Activated T-cell treated with anti-CD3 and anti-CD28 coated beads, Interleukin-2, amount 50 U/mL, for 4 hours (primary cell): ENCODE results near the gene ALDH1A3. TPM values are rescaled to one million over a fixed set of nuclear protein-coding genes. Genes with fewer than 3 reads are reported as not detected.

ENCODE experiments used
- ATAC-seq, 2 donors: fragments of 200-7000 bp; cut with Tn5 transposase; one replicate each; pipeline ENCODE4 v1.10.0; 2021
- DNase-seq: peaks from one replicate; pipeline ENCODE4 v3.0.0-alpha.2; 2020
- H3K27me3 Mint-ChIP-seq: one replicate; pipeline ENCODE4 v1.8.0; 2021; ENCODE audit warnings: low read depth, mixed read lengths
- H3K36me3 Mint-ChIP-seq: one replicate; pipeline ENCODE4 v1.8.0; 2022; ENCODE audit warnings: mixed read lengths; ENCODE audit not compliant: insufficient read depth
- H3K4me1 Mint-ChIP-seq: one replicate; pipeline ENCODE4 v1.8.0; 2021; ENCODE audit warnings: low read depth, mixed read lengths
- H3K4me3 Mint-ChIP-seq: one replicate; pipeline ENCODE4 v1.8.0; 2021; ENCODE audit warnings: mild to moderate bottlenecking, moderate library complexity, mixed read lengths
- H3K9me3 Mint-ChIP-seq: one replicate; pipeline ENCODE4 v1.8.0; 2021; ENCODE audit warnings: mixed read lengths
- total RNA-seq, 3 donors: library from RNA; stranded (reverse); gene quantifications; one replicate each; pipeline ENCODE4 v1.2.1, GENCODE V29; 2021

The ALDH1A3 gene
- total RNA-seq, 3 donors from 2014 or later, result 0.24 to 0.47 (median 0.40) TPM

DNA sequence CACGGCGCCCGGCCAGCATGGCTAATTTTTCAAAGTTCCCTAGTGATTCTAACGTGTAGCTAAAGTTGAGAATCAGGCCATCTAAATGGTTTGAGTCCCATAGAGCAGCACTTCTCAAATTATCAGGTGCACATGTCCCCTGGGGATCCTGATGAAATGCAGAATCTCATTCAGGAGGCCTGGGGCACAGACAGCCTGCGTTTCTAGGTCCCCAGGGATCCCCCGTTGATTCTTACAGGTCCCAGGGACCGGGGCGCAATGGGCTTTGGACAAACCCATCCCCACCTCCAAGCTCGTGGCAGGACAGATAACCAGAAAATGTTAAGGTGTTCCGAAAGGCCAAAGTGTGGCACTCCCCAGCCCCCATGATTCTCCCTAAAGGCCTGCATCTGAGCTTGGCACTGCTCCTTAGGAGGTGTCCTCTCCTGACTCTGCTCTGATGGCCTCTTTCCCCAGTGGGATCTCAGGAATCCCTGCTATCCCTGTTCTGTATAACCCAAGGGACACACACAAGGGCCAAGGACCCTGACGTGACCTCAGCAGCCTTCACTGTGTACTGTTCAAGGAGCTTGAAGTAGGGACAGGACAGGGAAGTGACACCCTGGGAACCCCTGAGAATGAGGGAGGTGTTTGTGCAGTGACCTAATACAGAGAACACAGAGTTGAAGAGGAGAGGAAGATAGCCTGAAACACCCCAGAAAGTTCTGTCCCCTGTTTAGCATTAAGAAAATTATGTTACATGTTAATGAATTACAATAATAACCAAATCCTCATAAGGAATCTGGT, 47.5 kb downstream of the ALDH1A3 start:
- H3K9me3 Mint-ChIP-seq, result no peaks in the 10 kb centered on the region
- peaks cover 19% of the 10 kb centered on the region for H3K27me3 Mint-ChIP-seq
- ATAC-seq, result no peak

DNA sequence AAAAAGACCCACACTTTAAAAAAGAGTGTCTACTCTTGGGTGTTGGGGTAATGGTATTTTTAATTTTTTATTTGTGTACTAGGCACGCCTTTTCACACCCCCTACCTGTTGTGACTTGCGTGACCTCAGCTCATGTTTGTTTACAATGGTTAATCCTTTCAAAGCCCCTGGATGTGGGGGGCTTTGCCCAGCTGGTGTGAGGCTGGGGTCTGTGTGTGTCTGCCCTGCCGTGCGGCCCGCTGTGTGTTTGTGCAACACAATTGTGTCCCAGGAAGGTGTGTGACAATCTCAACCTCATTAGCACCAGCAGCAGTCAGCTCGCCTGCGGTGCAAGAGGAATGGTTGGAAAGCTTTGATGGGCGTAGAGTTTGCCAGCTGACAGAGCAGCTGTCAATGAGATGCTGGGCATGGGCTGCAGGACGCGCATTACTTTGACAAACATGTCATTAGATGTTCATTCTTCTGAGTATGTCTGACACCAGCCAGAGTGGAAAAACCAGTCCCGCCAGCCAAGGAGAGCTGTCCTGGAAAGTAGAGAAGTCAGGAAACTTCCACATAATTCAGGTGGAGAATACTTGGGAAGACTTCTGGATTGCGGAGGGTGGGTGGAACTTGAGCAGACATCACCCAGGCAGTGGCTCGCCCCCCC, 49.1 kb downstream of the ALDH1A3 start:
- Mint-ChIP-seq H3K4me3 (no peak overlapping the region), H3K36me3 (no peaks in the 10 kb centered on the region), H3K9me3 (no peaks in the 10 kb centered on the region), H3K4me1 (no peaks in the 10 kb centered on the region), H3K27me3 (peaks cover 15% of the 10 kb centered on the region)
- ATAC-seq, result no peak
- no peak for DNase-seq

More for the DNA sequence above, 47.5 kb downstream of the ALDH1A3 start:
- DNase-seq, result no peak
- Mint-ChIP-seq H3K4me1 (peaks cover 3% of the 10 kb centered on the region), H3K4me3 (no peak overlapping the region), H3K36me3 (no peaks in the 10 kb centered on the region)

DNA sequence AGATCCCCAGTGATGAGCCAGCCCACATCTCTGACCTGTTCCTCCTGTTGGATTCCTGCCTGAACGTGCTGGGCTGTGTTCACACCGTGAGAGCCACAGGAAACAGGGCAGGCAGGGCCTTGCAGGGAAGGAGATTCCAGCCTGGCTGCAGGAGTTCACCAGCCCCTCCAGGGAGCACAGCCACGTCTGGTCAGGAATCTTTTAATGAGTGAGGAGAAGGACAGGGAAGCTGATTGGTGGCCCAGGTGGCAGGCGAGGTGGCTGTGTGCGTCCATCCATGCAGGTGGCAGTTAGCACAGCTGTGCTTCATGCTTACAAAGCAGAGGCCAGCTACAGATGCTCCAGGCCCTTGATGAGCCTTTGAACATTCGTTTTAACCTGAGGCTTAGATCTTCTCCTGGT, 50.0 kb downstream of the ALDH1A3 start:
- Mint-ChIP-seq H3K4me1 (no peaks in the 10 kb centered on the region), H3K36me3 (no peaks in the 10 kb centered on the region), H3K4me3 (no peak overlapping the region), H3K27me3 (peaks cover 7% of the 10 kb centered on the region), H3K9me3 (no peaks in the 10 kb centered on the region)
- ATAC-seq (no peak), DNase-seq (no peak)

DNA sequence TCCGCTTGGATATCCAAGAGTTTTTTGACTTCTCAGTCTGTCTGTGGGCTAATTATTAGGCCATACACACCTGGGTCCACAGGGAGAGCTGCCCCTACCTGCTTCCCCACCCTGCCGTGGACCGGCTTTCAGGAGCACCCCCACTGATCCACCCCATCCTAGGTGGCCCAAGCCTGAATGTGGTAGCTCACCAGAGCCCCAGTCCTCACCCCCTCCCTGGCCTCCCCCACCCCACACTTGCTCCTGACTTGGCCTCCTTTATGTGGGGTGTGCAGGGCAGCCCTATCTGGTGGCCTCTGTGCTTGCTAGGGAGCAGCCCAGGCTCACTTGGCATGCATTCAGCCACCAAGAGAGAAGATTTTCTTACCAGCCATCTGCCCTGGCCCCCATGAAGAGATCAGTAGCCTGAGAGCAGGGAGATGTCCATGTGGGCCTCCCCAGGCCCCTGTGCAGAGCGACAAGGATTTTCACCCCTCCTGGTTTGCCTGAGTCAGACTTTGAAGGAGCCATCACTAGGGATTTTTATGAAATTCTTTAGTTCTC, 50.7 kb downstream of the ALDH1A3 start:
- Mint-ChIP-seq H3K4me3 (no peak overlapping the region), H3K27me3 (peaks cover 7% of the 10 kb centered on the region), H3K9me3 (no peaks in the 10 kb centered on the region), H3K4me1 (peaks cover 4% of the 10 kb centered on the region), H3K36me3 (no peaks in the 10 kb centered on the region)
- DNase-seq (no peak), ATAC-seq (no peak)

DNA sequence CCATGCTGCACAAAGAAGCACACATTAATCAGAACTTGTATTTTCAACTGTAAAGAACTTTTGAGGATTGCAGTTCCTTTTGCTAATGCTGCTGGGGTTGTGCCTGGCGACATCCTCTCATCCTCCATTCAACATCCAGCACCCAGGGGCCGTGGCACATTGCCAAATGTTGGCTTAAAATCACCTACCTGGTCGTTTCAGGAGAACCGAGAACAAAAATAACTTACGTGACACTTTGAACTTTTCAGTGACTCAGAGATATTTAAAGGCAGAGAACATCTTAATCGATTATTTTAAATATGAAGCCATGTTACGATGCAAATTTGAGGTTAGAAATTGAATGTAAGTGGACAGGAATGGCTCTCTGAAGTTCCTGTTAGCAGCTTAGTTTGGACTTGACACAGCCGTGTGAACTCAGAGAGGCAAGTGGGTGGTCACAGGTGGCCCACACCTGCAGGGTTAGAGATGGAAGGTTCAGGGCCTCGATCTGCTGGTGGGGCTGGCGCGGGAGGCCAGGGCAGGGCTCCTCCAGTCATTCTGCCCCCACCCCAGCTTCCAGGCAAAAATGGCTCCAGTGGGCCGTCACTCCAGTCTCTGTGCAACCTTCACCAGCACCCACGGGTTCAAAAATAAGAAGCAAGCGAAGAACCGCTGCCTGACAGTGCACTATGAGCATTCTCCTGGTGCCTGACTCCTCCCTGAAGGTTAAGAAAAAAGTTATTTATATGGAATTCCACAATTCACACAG, 51.7 kb downstream of the ALDH1A3 start:
- DNase-seq (no peak), ATAC-seq (no peak)
- Mint-ChIP-seq H3K4me1 (peaks cover 4% of the 10 kb centered on the region), H3K27me3 (peaks cover 7% of the 10 kb centered on the region), H3K9me3 (no peaks in the 10 kb centered on the region), H3K4me3 (no peak overlapping the region), H3K36me3 (no peaks in the 10 kb centered on the region)

DNA sequence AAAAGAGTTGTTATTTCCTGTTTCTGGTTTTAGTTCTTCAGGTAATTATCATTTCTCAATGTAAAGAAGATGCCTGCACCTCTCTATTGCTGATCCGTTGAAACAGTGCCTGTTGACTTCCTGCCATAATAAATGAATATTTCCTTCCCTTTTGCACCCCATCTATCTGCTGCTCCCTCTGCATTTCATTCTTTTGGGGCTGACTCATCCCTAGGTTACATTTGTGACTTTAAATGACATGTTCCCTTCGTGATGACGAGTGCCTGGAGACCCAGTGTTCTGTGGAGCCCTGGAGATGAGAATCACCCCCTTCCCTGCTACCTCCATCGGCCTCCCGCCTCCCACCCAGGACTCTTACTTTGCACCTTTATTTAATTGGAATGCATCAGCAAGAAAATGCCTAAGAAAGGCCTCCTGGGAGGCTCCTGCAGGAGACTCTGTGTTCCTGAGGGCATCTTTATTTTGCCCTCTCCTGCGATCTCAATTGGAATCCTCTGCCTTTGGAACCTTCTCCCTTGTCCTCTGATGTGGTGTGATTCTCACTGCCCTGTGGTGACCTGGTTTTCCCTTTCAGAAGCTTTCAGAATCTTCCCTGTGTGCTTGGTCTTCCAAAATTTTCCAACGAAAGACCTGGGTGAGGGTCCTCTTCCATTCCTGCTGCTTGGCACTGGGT, 53.2 kb downstream of the ALDH1A3 start:
- no peaks in the 10 kb centered on the region for H3K36me3 Mint-ChIP-seq
- H3K4me1 Mint-ChIP-seq, result peaks cover 4% of the 10 kb centered on the region
- peaks cover 5% of the 10 kb centered on the region for H3K27me3 Mint-ChIP-seq
- H3K4me3 Mint-ChIP-seq, result no peak overlapping the region
- ATAC-seq, result no peak
- no peaks in the 10 kb centered on the region for H3K9me3 Mint-ChIP-seq
- no peak for DNase-seq

DNA sequence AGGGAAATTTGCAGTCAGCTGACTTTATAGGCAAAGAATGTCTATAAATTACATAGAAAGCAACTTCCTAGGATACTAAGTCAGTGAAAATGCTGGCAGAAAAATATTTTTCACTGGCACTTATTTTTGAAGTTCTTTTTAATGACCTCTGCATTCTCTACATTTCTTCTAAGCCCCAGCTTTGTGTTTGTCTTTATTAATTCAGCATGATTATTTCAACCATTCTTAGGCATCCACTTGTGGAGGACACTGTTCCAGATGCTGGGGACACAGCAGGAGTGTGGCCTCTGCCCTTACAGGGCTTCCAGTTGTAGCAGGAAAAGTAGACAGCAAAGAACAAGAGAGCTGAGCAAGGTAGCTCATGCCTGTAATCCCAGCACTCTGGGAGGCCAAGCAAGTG, 54.5 kb downstream of the ALDH1A3 start:
- Mint-ChIP-seq H3K27me3 (peaks cover 5% of the 10 kb centered on the region), H3K4me1 (peaks cover 4% of the 10 kb centered on the region), H3K36me3 (no peaks in the 10 kb centered on the region), H3K4me3 (no peak overlapping the region), H3K9me3 (no peaks in the 10 kb centered on the region)
- DNase-seq (no peak), ATAC-seq (no peak)

DNA sequence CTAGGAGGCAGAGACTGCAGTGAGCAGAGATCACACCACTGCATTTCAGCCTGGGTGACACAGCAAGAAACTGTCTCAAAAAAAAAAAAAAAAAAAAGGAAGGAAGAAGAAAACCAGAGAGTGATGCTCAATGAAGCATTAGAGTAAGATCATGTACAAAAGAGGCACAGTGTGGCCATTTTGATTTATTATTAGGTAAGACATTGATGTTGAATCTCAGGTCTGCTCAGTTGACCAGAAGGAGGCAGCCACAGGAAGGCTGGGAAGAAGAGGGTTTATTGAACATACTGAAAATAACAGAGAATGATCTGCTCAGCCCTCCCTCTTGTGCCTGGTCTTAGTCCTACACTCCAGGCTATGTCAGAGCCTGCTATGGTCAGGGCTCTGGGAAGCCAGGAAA, 55.1 kb downstream of the ALDH1A3 start:
- DNase-seq, result no peak
- ATAC-seq, result no peak
- Mint-ChIP-seq H3K27me3 (peaks cover 4% of the 10 kb centered on the region), H3K36me3 (no peaks in the 10 kb centered on the region), H3K4me3 (no peak overlapping the region), H3K9me3 (no peaks in the 10 kb centered on the region), H3K4me1 (peaks cover 4% of the 10 kb centered on the region)

DNA sequence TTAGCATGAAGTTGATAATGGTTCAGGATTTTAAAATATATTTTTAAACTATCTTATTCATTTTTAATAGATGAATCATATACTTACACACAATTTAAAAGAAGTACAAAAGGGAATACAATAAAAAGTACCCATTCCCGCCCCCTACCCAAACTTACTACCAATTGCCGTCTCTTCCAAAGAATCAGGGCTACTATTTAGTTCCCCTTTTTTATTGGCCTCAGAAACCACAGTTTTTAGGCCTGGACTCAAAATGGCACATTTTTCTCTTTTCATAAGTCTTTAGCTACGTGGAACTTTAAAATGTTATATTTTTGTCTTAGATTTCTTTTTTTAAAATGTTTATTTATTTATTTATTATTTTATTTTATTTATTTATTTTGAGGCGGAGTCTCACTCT, 57.5 kb downstream of the ALDH1A3 start:
- ATAC-seq (no peak), DNase-seq (no peak)
- H3K36me3 Mint-ChIP-seq, result no peaks in the 10 kb centered on the region
- peaks cover 6% of the 10 kb centered on the region for H3K27me3 Mint-ChIP-seq
- H3K9me3 Mint-ChIP-seq, result no peaks in the 10 kb centered on the region
- H3K4me3 Mint-ChIP-seq, result no peak overlapping the region
- peaks cover 4% of the 10 kb centered on the region for H3K4me1 Mint-ChIP-seq

DNA sequence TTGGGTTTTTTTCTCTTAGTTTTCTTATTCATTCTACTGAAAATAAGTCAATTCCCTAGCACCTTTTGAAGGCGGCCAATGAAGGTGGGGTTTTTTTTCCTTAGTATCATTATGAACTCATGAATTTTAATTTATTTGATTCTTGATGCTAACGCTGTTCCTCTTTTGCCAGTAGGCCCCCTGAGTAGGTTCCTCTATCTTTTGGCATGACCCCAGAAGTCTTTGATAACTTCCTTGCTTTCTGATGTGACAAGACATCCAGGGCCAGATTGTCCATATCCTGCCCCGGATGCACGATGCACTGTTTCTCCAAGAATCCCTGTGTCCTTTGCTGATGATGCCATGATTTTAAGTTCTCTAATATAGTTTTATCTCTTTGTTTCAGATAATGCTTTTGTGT, 60.2 kb downstream of the ALDH1A3 start:
- H3K9me3 Mint-ChIP-seq, result no peaks in the 10 kb centered on the region

DNA sequence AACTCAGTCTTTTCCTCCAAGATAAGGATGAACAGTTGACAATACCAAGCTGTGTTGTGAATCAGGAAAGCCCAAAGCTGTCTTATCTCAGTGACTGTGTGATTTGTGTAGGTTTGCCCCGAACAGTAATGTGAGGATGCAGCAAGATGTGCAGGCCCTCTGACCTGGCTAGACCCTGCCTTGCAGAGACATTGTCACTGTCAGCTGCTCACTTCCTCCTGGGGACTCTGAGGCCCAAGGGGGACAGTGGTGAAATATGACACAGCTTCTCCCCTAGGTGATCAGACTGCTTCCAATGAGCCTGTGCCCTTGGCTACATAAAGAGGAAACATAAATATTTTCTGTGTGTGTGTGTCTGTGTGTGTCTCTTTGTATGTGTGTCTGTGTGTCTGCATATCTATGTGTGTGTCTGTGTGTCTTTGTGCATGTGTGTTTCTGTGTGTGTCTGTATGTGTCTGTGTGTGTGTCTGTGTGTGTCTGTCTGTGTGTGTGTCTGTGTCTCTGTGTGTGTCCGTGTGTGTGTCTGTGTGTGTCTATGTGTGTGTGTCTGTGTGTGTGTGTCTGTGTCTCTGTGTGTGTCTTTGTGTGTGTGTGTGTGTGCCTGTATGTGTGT, 61.2 kb downstream of the ALDH1A3 start:
- no peak for DNase-seq
- no peak for ATAC-seq
- H3K4me1 Mint-ChIP-seq, result no peaks in the 10 kb centered on the region

More for the DNA sequence above, 60.2 kb downstream of the ALDH1A3 start:
- Mint-ChIP-seq H3K27me3 (peaks cover 7% of the 10 kb centered on the region), H3K4me1 (peaks cover 3% of the 10 kb centered on the region), H3K4me3 (no peak overlapping the region), H3K36me3 (no peaks in the 10 kb centered on the region)
- DNase-seq (no peak), ATAC-seq (no peak)

DNA sequence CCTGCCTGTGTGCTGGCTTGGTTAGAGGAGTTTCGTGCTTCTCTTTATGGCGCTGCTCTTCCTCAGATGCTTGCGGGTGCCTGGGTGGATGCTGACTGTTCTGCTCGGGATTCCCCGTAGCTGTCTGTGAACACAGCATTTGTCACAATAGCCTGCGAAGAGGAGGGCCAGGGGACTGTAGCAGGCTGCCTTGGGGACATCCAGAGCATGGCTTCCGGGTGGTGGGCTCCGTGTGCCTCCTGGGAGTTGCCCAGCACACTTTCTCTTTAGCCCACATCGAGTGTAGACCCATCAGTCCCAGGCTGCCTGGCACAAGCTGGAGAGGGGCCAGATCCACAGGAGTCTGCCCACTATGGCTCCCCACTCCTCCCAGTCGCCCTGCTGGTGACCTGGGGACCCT, 61.9 kb downstream of the ALDH1A3 start:
- Mint-ChIP-seq H3K27me3 (peaks cover 7% of the 10 kb centered on the region), H3K4me3 (no peak overlapping the region), H3K4me1 (no peaks in the 10 kb centered on the region), H3K9me3 (no peaks in the 10 kb centered on the region), H3K36me3 (no peaks in the 10 kb centered on the region)
- ATAC-seq (no peak), DNase-seq (no peak)

More for the DNA sequence above, 61.2 kb downstream of the ALDH1A3 start:
- H3K4me3 Mint-ChIP-seq, result no peak overlapping the region
- no peaks in the 10 kb centered on the region for H3K36me3 Mint-ChIP-seq
- no peaks in the 10 kb centered on the region for H3K9me3 Mint-ChIP-seq
- peaks cover 7% of the 10 kb centered on the region for H3K27me3 Mint-ChIP-seq

DNA sequence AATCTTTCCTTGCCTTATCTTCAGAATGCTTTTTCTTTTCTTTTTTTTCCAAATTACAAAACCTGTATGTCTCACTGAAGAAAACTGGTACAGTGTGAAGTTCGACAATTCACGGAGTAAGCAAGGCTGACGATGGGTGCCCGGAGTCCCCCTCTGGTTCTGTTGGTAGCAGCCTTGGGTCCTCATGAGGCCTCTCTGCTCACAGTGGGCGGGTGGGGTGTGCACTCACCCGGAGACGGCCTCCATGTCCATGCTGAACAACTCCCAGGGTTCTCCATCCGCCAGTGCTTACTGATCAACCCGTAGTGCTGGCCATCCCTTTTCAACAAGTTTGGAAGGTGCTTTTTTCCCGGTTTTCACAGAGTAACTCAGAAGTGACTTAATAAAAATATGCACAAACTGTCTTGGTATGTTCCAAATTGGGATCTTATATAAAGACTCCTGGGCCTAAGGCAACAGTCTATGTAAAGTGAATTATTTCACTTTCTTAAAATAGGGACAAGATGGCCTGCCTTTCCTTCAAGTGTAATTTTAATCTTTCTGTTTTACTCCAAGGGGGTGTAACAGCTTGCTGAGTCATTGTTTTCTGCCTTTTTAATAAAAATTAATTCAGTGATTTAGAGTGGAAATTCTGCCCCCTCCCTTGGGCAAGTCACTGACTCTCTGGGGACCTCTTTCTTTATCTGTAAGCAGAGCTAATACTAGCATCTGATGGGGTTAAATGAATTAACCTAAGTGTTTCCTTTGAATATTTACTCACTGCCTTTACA, 63.2 kb downstream of the ALDH1A3 start:
- DNase-seq (no peak), ATAC-seq (no peak)
- Mint-ChIP-seq H3K36me3 (no peaks in the 10 kb centered on the region), H3K4me1 (no peaks in the 10 kb centered on the region), H3K9me3 (no peaks in the 10 kb centered on the region), H3K27me3 (peaks cover 10% of the 10 kb centered on the region), H3K4me3 (no peak overlapping the region)
